GM19463 (cell line): Measurements from ENCODE around the gene GAS7.
A peak's percentile ranks its signal among the peaks of the same experiment; 100 is the strongest.

Experiments
- ATAC-seq: cut with Tn5 transposase; IDR thresholded peaks from one replicate; pipeline ENCODE4 v1.9.1; 2021; ENCODE audit warnings: mild to moderate bottlenecking, moderate library complexity; ENCODE audit not compliant: unreplicated experiment

The GAS7 gene

DNA sequence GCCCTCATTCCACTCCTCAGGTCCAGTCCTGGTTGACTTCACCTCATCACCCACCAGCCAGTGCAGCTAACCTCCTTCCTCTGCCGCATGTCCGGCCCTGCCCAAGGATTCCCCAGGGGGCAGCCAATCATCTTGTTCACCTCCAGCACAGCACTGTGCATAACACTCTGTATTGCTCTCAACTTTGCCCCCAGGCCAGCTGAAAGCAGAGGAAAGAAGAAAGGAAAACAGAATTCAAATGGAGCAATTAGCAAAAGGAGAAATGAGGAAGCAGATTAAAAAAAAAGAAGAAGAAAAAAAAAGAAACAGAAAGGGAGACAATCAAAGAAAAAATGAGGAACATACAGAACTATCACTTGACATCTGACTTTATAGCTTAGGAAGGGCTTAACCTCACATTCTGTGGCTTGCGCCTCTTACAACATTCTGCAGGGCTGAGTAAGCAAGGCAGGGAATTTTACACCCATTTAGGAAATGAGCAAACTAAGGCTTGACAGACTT, 26.1 kb downstream of the GAS7 start:
- no peak for ATAC-seq

GRCh38 chr17:10171581-10171981, 26.8 kb downstream of the GAS7 start:
- no peak for ATAC-seq

GRCh38 chr17:10171122-10171571, 27.3 kb downstream of the GAS7 start:
- ATAC-seq = no peak

- ATAC-seq = no peak
Observed at GRCh38 chr17:10170233-10170632, 28.2 kb downstream of the GAS7 start.

GRCh38 chr17:10169290-10169689, 29.1 kb downstream of the GAS7 start:
- no peak for ATAC-seq

- no peak for ATAC-seq
Observed at GRCh38 chr17:10166176-10166935, 32.0 kb downstream of the GAS7 start.

- peak; percentile 68 for ATAC-seq
Observed at GRCh38 chr17:10162096-10162495, 36.3 kb downstream of the GAS7 start.

DNA sequence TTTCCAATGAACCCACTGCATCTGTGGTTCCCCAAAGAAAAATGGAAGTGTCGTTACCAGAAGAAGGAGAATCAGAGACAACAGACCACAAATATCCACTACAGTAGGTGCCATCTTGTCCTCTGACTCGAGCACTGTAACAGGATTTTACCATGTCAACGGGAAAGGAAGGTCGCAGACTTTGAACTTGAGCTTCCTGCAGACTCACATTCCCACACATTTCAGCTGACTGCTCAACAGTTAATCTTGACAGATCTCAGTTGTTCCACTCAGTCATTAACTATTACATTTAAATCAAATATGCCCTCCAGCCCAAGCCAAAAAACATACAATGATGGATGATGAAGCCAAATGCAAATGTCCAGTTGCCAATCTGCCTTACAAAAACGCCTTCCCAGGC, 37.0 kb downstream of the GAS7 start:
- no peak for ATAC-seq

- ATAC-seq = peak; percentile 82
Observed at GRCh38 chr17:10156948-10157607, 41.3 kb downstream of the GAS7 start.

- ATAC-seq = no peak
Observed at GRCh38 chr17:10156599-10156947, 41.8 kb downstream of the GAS7 start.

GRCh38 chr17:10156077-10156435, 42.4 kb downstream of the GAS7 start:
- ATAC-seq = no peak

DNA sequence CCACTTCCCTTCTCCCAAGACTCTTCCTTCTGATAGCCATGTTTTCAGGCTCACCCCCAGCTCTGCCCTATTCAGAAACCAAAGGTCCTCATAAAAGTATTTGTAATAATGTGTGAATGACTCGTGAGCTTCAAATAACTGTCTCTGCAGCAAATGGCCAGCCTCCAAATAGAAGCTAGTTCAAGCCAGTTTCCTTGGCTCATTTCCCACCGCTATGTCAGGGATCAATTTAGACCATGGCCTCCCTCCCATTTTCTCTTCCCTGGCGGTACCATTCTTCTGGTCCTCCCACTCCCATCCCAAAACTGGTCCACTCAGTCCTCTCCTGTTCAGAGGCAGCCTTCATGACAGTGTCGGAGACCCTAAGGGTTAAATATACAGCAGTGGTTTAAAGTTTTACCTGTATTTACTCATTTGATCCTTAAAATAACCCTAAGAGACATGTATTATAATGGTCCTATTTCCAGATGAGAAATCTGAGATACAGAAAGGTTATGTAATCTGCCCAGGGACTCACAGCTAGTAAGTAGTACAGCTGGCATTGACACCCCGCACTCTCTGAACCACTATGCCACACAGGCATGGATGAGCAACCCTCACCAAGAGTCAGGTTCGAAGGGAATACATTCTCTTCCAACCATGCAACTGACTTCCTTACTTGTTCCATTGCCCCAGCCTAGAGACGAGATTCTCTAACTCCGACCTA, 42.9 kb downstream of the GAS7 start:
- ATAC-seq = no peak

- ATAC-seq = no peak
Observed at GRCh38 chr17:10151667-10152496, 46.5 kb downstream of the GAS7 start.

- ATAC-seq = peak; percentile 73
Observed at GRCh38 chr17:10149573-10150399, 48.6 kb downstream of the GAS7 start.

DNA sequence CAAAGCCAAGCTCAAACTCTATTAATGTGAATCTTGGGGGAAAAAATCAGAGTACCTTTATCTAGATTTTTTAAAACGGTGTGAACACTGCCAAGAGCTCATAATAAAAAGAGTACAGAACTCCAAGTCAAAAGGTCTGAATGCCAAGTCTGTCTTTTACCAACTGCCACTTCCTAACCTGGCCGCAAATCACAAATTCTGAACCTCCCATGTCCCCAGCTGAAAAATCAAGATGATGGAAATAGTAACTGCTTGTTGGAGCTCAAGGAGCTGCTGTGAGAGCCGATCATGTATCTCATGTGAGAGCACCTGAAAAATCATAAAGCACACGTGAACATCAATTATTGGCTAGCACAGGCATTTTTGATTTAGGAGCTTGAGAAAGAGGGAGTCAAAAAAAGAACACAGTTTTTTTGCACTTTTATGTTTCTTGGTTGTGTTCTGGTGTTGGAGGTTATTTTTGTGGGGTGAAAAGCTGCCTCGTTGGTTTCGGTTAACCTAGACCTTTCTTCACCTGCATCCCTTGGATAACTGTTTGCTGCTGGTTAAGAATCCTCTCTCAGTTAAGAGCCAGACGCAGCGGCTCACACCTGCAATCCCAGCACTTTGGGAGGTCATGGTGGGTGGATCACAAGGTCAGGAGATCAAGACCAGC, 50.5 kb downstream of the GAS7 start:
- no peak for ATAC-seq

DNA sequence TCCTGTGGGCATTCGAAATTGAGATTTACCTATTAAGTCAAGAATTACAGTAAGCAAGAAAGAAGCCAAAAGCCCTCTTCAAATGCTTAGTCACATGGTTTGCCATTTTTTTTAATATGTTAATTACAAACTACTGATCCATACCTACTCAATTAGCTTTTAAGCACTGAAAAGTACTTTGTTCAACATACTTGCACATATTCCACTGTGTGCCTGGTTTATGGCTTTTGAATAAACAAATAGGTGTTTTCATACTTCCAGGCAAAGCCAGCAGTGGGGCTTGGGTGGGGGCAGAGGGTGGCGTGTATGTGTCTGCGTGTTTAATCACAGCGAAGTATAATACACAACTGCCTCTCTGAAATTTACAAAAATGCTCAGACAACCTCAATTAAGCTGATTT, 51.4 kb downstream of the GAS7 start:
- no peak for ATAC-seq

- no peak for ATAC-seq
Observed at GRCh38 chr17:10144982-10145381, 53.4 kb downstream of the GAS7 start.

DNA sequence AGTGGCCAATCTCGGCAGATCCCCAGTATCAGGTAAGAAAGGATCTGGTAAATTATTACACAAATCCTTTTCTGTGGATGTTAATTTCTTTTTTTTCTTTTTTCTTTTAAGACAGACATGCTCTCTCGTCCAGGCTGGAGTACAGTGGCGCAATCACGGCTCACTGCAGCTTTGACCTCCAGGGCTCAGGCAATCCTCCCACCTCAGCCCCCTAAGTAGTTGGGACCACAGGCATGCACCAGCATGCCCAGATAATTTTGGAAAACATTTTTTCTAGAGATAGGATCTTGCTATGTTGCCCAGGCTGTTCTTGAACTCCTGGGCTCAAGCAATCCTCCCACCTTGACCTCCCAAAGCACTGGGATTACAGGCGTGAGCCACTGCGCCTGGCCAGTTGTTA, 54.0 kb downstream of the GAS7 start:
- no peak for ATAC-seq

DNA sequence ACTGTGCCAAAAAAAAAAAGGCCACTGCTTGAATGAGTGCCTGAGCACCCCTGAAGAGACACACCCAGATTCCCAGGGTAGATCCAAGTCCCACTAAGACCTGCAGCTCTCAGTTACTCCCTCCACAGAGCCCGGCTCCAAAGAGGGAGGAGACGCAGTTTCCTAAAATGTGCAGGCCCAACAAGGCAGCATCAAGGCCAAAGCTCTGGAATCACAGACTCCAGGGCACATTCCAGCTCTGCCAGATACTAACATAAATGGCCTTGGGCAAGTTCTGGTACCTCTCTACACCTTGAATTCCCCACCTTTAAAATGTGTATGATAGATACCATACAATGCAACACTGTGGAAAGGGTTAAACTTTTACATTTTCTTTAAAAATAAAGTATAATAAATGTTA, 57.0 kb downstream of the GAS7 start:
- ATAC-seq = no peak

DNA sequence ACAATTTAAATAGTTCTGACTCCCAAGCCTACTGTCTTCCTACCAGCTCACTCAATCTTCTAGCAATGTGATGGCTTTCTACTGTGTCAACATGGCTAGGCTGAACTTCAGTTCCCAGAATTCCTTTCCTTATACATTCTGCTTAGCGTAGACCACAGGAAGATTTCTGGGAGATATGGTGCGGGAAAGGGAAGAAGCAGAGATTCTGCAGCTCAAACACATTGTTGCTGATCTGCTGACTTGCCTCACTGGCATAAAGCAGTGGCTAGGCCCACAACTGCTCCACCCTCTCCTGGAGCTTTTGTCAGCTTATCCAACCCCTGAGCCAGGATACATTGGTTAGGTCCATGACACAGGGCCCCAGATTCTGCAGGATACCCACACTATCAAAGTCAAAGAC, 58.8 kb downstream of the GAS7 start:
- ATAC-seq = no peak
